Astrocyte of the spinal cord (primary cell): ENCODE results near the gene MYLK4.

Experiments used
- DNase-seq: peaks from one replicate; pipeline ENCODE4 v3.0.0; 2011; ENCODE audit warnings: low read depth, low spot score
- H3K4me3 ChIP-seq: 2 replicates; pipeline ENCODE4 v1.5.1; 2011; ENCODE audit warnings: low read depth, mild to moderate bottlenecking, low read length, moderate library complexity
- CTCF ChIP-seq: IDR thresholded peaks from 2 replicates; pipeline ENCODE4 v1.5.1; 2012; ENCODE audit warnings: low read depth, mild to moderate bottlenecking, low read length, inconsistent platforms
- in situ Hi-C: cut with HindIII; loops from 2 replicates; pipeline ENCODE4 v1.10.0; 2017; ENCODE audit warnings: low sequenced_read_pairs

Gene MYLK4

GRCh38 chr6:2771079-2771478 lies 20.4 kb upstream of the MYLK4 start:
- DNase-seq: no peak
- in situ Hi-C loops: no loop called here
- no peak overlapping the region for H3K4me3 ChIP-seq
- no peak for TF ChIP-seq CTCF

GRCh38 chr6:2770171-2770570 lies 19.4 kb upstream of the MYLK4 start:
- no peak overlapping the region for H3K4me3 ChIP-seq
- TF ChIP-seq CTCF: no peak
- no peak for DNase-seq
- in situ Hi-C loops: no loop called here

GRCh38 chr6:2768696-2769095 lies 18.0 kb upstream of the MYLK4 start:
- DNase-seq: no peak
- in situ Hi-C loops: no loop called here
- H3K4me3 ChIP-seq: no peak overlapping the region
- no peak for TF ChIP-seq CTCF

GRCh38 chr6:2767657-2768524 lies 17.2 kb upstream of the MYLK4 start:
- in situ Hi-C loops: no loop called here
- peak overlapping the region; percentile 79 for H3K4me3 ChIP-seq
- DNase-seq: no peak
- no peak for TF ChIP-seq CTCF

GRCh38 chr6:2766767-2767656 lies 16.3 kb upstream of the MYLK4 start:
- no peak for TF ChIP-seq CTCF
- in situ Hi-C loops: no loop called here
- H3K4me3 ChIP-seq: peak overlapping the region; percentile 79
- DNase-seq: peak; percentile 33

GRCh38 chr6:2765896-2766766 lies 15.4 kb upstream of the MYLK4 start:
- no peak for TF ChIP-seq CTCF
- DNase-seq: peak; percentile 42
- in situ Hi-C loops: no loop called here
- H3K4me3 ChIP-seq: peak overlapping the region; percentile 79
